HCT116 (cell line): ENCODE data around the gene TRIP10. TPM values are rescaled to one million over a fixed set of nuclear protein-coding genes. Genes with fewer than 3 reads are reported as not detected.

Experiments used
- ATAC-seq: fragments of 200-7000 bp; cut with Tn5 transposase; 2 replicates; pipeline ENCODE4 v1.9.1; 2020; ENCODE audit warnings: mild to moderate bottlenecking, moderate library complexity
- BruUV-seq: library from RNA; stranded (reverse); fragments of 400-500 nt; replicated peaks from 2 replicates; lab custom pipeline; 2021; lab: Mats Ljungman, UMichigan
- CTCF ChIA-PET: fragments of 300-600 bp; sonication (Branson Sonifier 250); formaldehyde crosslinking; loops from one replicate; lab custom pipeline; 2021; ENCODE audit warnings: antibody characterized with exemption; lab: Charles Lee
- POLR2A ChIA-PET: fragments of 300-600, 350-600 bp; sonication (Branson Sonifier 250); formaldehyde crosslinking; loops from one replicate; lab custom pipeline; 2021; ENCODE audit warnings: antibody characterized with exemption; lab: Charles Lee
- RAD21 ChIA-PET, 2 experiments: fragments of 300-600 bp; sonication (Branson Sonifier 250); formaldehyde crosslinking; loops; one replicate each; lab custom pipeline; 2023; ENCODE audit warnings: low total read pairs in 2 of 2; ENCODE audit not compliant: uncharacterized antibody in 2 of 2, unreplicated experiment in 2 of 2, low non-redundant PET in 1 of 2; lab: Charles Lee
- DNase-seq: peaks from one replicate; pipeline ENCODE4 v3.0.0-alpha.2; 2010; ENCODE audit warnings: low read depth, low spot score
- H2AFZ ChIP-seq: fragments of 200-600 bp; shearing (Covaris generic), sonication (generic); 2 replicates; pipeline ENCODE4 v1.6.1; 2017; ENCODE audit warnings: low read depth, mixed run types, mixed read lengths, antibody characterized with exemption, low read length; ENCODE audit not compliant: poor library complexity, severe bottlenecking
- H3K27ac ChIP-seq: 2 replicates; pipeline ENCODE4 v1.5.1; 2012; ENCODE audit warnings: low read depth, low read length
- H3K27me3 ChIP-seq: fragments of 200-600 bp; sonication (generic); 2 replicates; pipeline ENCODE4 v1.6.1; 2016; ENCODE audit warnings: mixed run types, low read length, mixed read lengths; ENCODE audit not compliant: insufficient read depth
- H3K36me3 ChIP-seq, 2 experiments: fragments of 200-500 bp in 1 of 2; fragments of 200-600 bp in 1 of 2; sonication (Bioruptor generic) in 1 of 2; sonication (generic) in 1 of 2; 2 replicates each; pipeline versions ENCODE4 v1.5.1 to v1.6.1; 2014 to 2016; ENCODE audit warnings: low read length in 2 of 2, inconsistent platforms in 1 of 2, mixed read lengths in 1 of 2, mixed run types in 1 of 2; ENCODE audit not compliant: insufficient read depth in 2 of 2, control insufficient read depth in 1 of 2
- H3K4me1 ChIP-seq, 2 experiments: fragments of 200-600 bp in 1 of 2; sonication (generic) in 1 of 2; 2 replicates each; pipeline versions ENCODE4 v1.5.1 to v1.6.1; 2012 to 2017; ENCODE audit warnings: low read length in 2 of 2, inconsistent platforms in 1 of 2, mild to moderate bottlenecking in 1 of 2, mixed read lengths in 1 of 2, mixed run types in 1 of 2, moderate library complexity in 1 of 2; ENCODE audit not compliant: insufficient read depth in 2 of 2, control insufficient read depth in 1 of 2
- H3K4me2 ChIP-seq: fragments of 200-600 bp; sonication (generic); 2 replicates; pipeline ENCODE4 v1.6.1; 2017; ENCODE audit warnings: mixed run types, low read length, mixed read lengths
- H3K4me3 ChIP-seq, 2 experiments: fragments of 200-600 bp in 1 of 2; sonication (generic) in 1 of 2; replicated peaks in 1 of 2; 2 replicates each; pipeline ENCODE4 v1.5.1; 2011 to 2016; ENCODE audit warnings: low read length in 2 of 2, control low read depth in 1 of 2, low read depth in 1 of 2, mild to moderate bottlenecking in 1 of 2, mixed read lengths in 1 of 2, mixed run types in 1 of 2
- H3K79me2 ChIP-seq: fragments of 200-600 bp; sonication (generic); 2 replicates; pipeline ENCODE4 v1.6.1; 2017; ENCODE audit warnings: mild to moderate bottlenecking, mixed run types, low read length, moderate library complexity, mixed read lengths; ENCODE audit not compliant: insufficient read depth
- H3K9ac ChIP-seq: fragments of 200-600 bp; sonication (generic); 2 replicates; pipeline ENCODE4 v1.6.1; 2016; ENCODE audit warnings: low read length, mixed read lengths
- H3K9me2 ChIP-seq: fragments of 200-600 bp; sonication (generic), shearing (Covaris generic); 2 replicates; pipeline ENCODE4 v1.6.1; 2017; ENCODE audit warnings: mixed run types, mild to moderate bottlenecking, moderate library complexity; ENCODE audit not compliant: insufficient read depth
- H3K9me3 ChIP-seq, 2 experiments: fragments of 200-500 bp in 1 of 2; fragments of 200-600 bp in 1 of 2; sonication (Bioruptor generic) in 1 of 2; sonication (generic) in 1 of 2; 2 replicates each; pipeline ENCODE4 v1.6.1; 2014 to 2017; ENCODE audit warnings: low read length in 2 of 2, mixed read lengths in 2 of 2, inconsistent platforms in 1 of 2, low read depth in 1 of 2, mild to moderate bottlenecking in 1 of 2, mixed run types in 1 of 2, moderate library complexity in 1 of 2; ENCODE audit not compliant: control insufficient read depth in 1 of 2, insufficient read depth in 1 of 2
- H4K20me1 ChIP-seq: fragments of 200-600 bp; sonication (generic), shearing (Covaris generic); 2 replicates; pipeline ENCODE4 v1.6.1; 2017; ENCODE audit warnings: mixed run types, mild to moderate bottlenecking, moderate library complexity; ENCODE audit not compliant: insufficient read depth
- EGR1 ChIP-seq: IDR thresholded peaks from 2 replicates; pipeline ENCODE4 v1.6.1; 2012; ENCODE audit warnings: low read depth
- EZH2 ChIP-seq: fragments of 200-600 bp; sonication (generic); IDR thresholded peaks from 2 replicates; pipeline ENCODE4 v1.6.1; 2017; ENCODE audit warnings: antibody characterized with exemption, mixed run types
- intact Hi-C: fragments of 100-400 bp; cut with micrococcal nuclease; formaldehyde crosslinking; loops from 2 replicates; pipeline ENCODE4 v1.10.0; 2022
- total RNA-seq: library from RNA; stranded (reverse); gene quantifications from one replicate; pipeline ENCODE4 v1.2.1, GENCODE V29; 2021; ENCODE audit not compliant: unreplicated experiment
- TF ChIP-seq, protein P1 (sequence below): IDR thresholded peaks from 2 replicates; pipeline ENCODE4 v1.6.1; 2011; ENCODE audit warnings: mild to moderate bottlenecking, low read length, moderate library complexity; ENCODE audit not compliant: insufficient replicate concordance; ENCODE audit errors: extremely low read depth

The TRIP10 gene
- total RNA-seq, 1 experiment from 2014 or later, result 111 TPM

DNA sequence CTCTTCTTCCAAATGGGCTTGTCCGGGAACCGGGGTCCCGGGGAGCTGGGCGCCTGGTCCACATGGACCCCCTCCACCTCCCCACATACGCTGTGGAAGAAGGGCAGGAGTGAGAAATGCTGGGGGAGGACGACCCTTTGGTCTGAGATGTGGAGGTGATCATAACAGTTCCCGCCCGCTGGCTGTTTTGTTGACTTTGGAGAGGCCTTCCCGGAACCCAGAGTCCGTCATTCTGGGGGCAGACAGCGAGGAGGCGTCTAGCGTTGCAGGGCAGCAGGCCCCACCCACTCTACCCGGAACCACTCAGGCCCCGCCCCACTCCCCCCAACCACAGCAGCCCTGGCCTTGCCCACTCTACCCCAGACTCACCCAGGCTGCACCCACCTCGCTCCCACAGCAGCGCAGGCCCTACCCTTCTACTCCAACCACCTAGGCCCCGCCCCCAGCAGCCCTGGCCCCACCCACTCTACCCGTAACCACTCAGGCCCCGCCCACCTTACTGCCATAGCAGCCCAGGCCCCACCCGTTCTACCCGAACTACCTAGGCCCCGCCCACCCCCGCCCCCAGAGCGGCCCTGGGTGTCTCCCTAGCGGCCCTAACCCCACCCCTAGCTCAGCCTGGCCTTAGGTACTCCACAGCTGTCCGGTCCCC, 9.2 kb upstream of the TRIP10 start:
- ChIA-PET CTCF (no interaction called here), POLR2A (interaction anchor here (0.6 kb wide), 2 partner anchors 38 to 129 kb away, joined by 4 to 5 read pairs; no protein-coding TSS in a partner anchor)
- Histone ChIP-seq H3K9me2 (no peaks in the 10 kb centered on the region), H3K4me3 (peak overlapping the region; percentile 22 to 30; a peak in 3 of 4 replicates)
- TF ChIP-seq EZH2 (no peak), EGR1 (no peak)
- TF ChIP-seq, protein P1, sequence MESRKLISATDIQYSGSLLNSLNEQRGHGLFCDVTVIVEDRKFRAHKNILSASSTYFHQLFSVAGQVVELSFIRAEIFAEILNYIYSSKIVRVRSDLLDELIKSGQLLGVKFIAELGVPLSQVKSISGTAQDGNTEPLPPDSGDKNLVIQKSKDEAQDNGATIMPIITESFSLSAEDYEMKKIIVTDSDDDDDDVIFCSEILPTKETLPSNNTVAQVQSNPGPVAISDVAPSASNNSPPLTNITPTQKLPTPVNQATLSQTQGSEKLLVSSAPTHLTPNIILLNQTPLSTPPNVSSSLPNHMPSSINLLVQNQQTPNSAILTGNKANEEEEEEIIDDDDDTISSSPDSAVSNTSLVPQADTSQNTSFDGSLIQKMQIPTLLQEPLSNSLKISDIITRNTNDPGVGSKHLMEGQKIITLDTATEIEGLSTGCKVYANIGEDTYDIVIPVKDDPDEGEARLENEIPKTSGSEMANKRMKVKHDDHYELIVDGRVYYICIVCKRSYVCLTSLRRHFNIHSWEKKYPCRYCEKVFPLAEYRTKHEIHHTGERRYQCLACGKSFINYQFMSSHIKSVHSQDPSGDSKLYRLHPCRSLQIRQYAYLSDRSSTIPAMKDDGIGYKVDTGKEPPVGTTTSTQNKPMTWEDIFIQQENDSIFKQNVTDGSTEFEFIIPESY, result no peak
- TF ChIP-seq, all 23 proteins: peak for 0
- no peak overlapping the region for H2AFZ ChIP-seq
- peak overlapping the region; percentile 59 for H3K4me2 ChIP-seq
- H3K79me2 ChIP-seq, result peaks cover under 1% of the 10 kb centered on the region
- intact Hi-C loops, result no loop called here
- no peaks in the 10 kb centered on the region for H3K9me3 ChIP-seq
- DNase-seq (no peak), ATAC-seq (peak; percentile 94)
- no TSS peak for BruUV-seq
- H3K36me3 ChIP-seq, result no peaks in the 10 kb centered on the region; a peak in 2 of 4 replicates
- no peaks in the 10 kb centered on the region for H4K20me1 ChIP-seq
- peak overlapping the region; percentile 39; the same call in 1 of the 2 replicates for H3K9ac ChIP-seq
- H3K4me1 ChIP-seq, result peaks cover 5 to 16% of the 10 kb centered on the region in 2 experiments
- RAD21 ChIA-PET, result interaction anchor here in 1 of 2 experiments (0.7 kb wide), 1 partner anchor 181 kb away, joined by 7 read pairs; no protein-coding TSS in a partner anchor
- no peaks in the 10 kb centered on the region for H3K27me3 ChIP-seq
- peak overlapping the region; percentile 29; the same call in 1 of the 2 replicates for H3K27ac ChIP-seq
